HepG2 (cell line): Measurements from ENCODE around the gene HDAC4. TPM values are rescaled to one million over a fixed set of nuclear protein-coding genes. Genes with fewer than 3 reads are reported as not detected.

Experiments
- ATAC-seq: fragments of 200-7000 bp; cut with Tn5 transposase; 3 replicates; pipeline ENCODE4 v1.9.1; 2020; ENCODE audit warnings: mild to moderate bottlenecking, moderate library complexity
- BruUV-seq: library from RNA; stranded (reverse); fragments of 400-500 nt; replicated peaks from 2 replicates; lab custom pipeline; 2021; lab: Mats Ljungman, UMichigan
- CTCF ChIA-PET: fragments of 300-600 bp; formaldehyde crosslinking; extraction: SDS; loops from one replicate; lab custom pipeline; 2021; ENCODE audit warnings: low total read pairs, inconsistent platforms, low intra/inter-chr PET ratio; lab: Yijun Ruan, JAX
- POLR2A ChIA-PET: fragments of 350-600 bp; sonication (Branson Sonifier 250); formaldehyde crosslinking; loops from one replicate; lab custom pipeline; 2020; ENCODE audit warnings: antibody characterized with exemption, inconsistent platforms; lab: Yijun Ruan, JAX
- DNase-seq: peaks from one replicate; pipeline ENCODE4 v3.0.0-alpha.2; 2015; ENCODE audit warnings: low spot score
- FAIRE-seq: peaks from 3 replicates; lab custom pipeline; 2011; peaks lifted over from hg19 to GRCh38; lab: Jason Lieb, UNC
- H2AFZ ChIP-seq: one replicate; pipeline ENCODE4 v1.6.1; 2011; ENCODE audit warnings: low read length, inconsistent platforms
- H3K27ac ChIP-seq: fragments of 300-600 bp; 3 replicates; pipeline ENCODE4 v1.8.0; 2011; ENCODE audit warnings: mixed run types, mild to moderate bottlenecking, mixed read lengths, low read length, inconsistent platforms; ENCODE audit not compliant: insufficient read depth; ENCODE audit errors: extremely low read length
- H3K27me3 ChIP-seq, 2 experiments: fragments of 200-600 bp in 1 of 2; 2 replicates in 1 of 2; 3 replicates in 1 of 2; pipeline versions ENCODE4 v1.6.0 to v1.8.0; 2011; ENCODE audit warnings: low read length in 2 of 2, mild to moderate bottlenecking in 2 of 2, moderate library complexity in 2 of 2, inconsistent platforms in 1 of 2; ENCODE audit not compliant: insufficient read depth in 2 of 2, control insufficient read depth in 1 of 2
- H3K36me3 ChIP-seq, 2 experiments: fragments of 200-600 bp in 1 of 2; replicated peaks in 1 of 2; 2 replicates in 1 of 2; 3 replicates in 1 of 2; pipeline versions ENCODE4 v1.5.1 to v1.8.0; 2011; ENCODE audit warnings: low read length in 2 of 2, inconsistent platforms in 1 of 2; ENCODE audit not compliant: insufficient read depth in 2 of 2, control insufficient read depth in 1 of 2
- H3K4me1 ChIP-seq: 2 replicates; pipeline ENCODE4 v1.5.1; 2012; ENCODE audit warnings: low read length, inconsistent platforms; ENCODE audit not compliant: insufficient read depth
- H3K4me2 ChIP-seq: 2 replicates; pipeline ENCODE4 v1.6.0; 2011; ENCODE audit warnings: low read depth, low read length, inconsistent platforms
- H3K4me3 ChIP-seq, 3 experiments: fragments of 200-600 bp in 1 of 3; sonication (generic), shearing (Covaris generic) in 1 of 3; replicated peaks in 1 of 3; 2 replicates each; pipeline ENCODE4 v1.5.1; 2011 to 2016; ENCODE audit warnings: low read length in 3 of 3, inconsistent platforms in 2 of 3, low read depth in 2 of 3, mild to moderate bottlenecking in 2 of 3, control low read depth in 1 of 3, mixed read lengths in 1 of 3; ENCODE audit not compliant: insufficient read depth in 1 of 3
- H3K79me2 ChIP-seq: one replicate; pipeline ENCODE4 v1.6.1; 2011; ENCODE audit warnings: low read length, inconsistent platforms; ENCODE audit not compliant: insufficient read depth
- H3K9ac ChIP-seq: 2 replicates; pipeline ENCODE4 v1.6.0; 2011; ENCODE audit warnings: mild to moderate bottlenecking, low read depth, low read length, inconsistent platforms; ENCODE audit not compliant: insufficient read depth
- H3K9me3 ChIP-seq: 2 replicates; pipeline ENCODE4 v1.5.1; 2012; ENCODE audit warnings: mild to moderate bottlenecking, low read length
- H4K20me1 ChIP-seq: 2 replicates; pipeline ENCODE4 v1.6.0; 2011; ENCODE audit warnings: inconsistent platforms, mild to moderate bottlenecking, low read length, moderate library complexity; ENCODE audit not compliant: insufficient read depth
- CENPT ChIP-seq: sonication (generic); formaldehyde crosslinking; IDR thresholded peaks from 2 replicates; pipeline ENCODE4 v1.8.0; 2022; ENCODE audit warnings: low read depth, mild to moderate bottlenecking, moderate library complexity, missing genetic modification reagents
- FOXA1 ChIP-seq, 2 experiments: fragments of 450-650 bp in 1 of 2; sonication (generic) in 1 of 2; formaldehyde crosslinking in 1 of 2; IDR thresholded peaks; 2 replicates each; pipeline versions ENCODE4 v1.4.0 to v1.6.1; 2016 to 2020; ENCODE audit warnings: missing genetic modification reagents in 1 of 2
- GABPB1 ChIP-seq: IDR thresholded peaks from 2 replicates; pipeline ENCODE4 v1.6.1; 2016; ENCODE audit warnings: mild to moderate bottlenecking, missing genetic modification reagents, moderate library complexity, missing compliant biosample characterization
- HNF4A ChIP-seq: sonication (generic); formaldehyde crosslinking; IDR thresholded peaks from 2 replicates; pipeline ENCODE4 v1.4.0; 2020; ENCODE audit warnings: missing genetic modification reagents
- HNRNPH1 ChIP-seq: fragments of 200-400 bp; formaldehyde crosslinking; optimal IDR thresholded peaks from 2 replicates; pipeline ENCODE3; 2017; ENCODE audit warnings: mild to moderate bottlenecking, low read depth, low read length
- IKZF4 ChIP-seq: sonication (generic); formaldehyde crosslinking; IDR thresholded peaks from 2 replicates; pipeline ENCODE4 v1.5.1; 2020; ENCODE audit warnings: borderline replicate concordance, mild to moderate bottlenecking, low read depth, missing genetic modification reagents; ENCODE audit errors: not compliant biosample characterization
- NRL ChIP-seq: sonication (generic); formaldehyde crosslinking; IDR thresholded peaks from 2 replicates; pipeline ENCODE4 v1.5.0; 2020; ENCODE audit warnings: missing genetic modification reagents, mild to moderate bottlenecking, moderate library complexity, borderline replicate concordance
- SAP130 ChIP-seq: IDR thresholded peaks from 2 replicates; pipeline ENCODE4 v1.6.1; 2016; ENCODE audit warnings: low read depth
- STAG1 ChIP-seq: sonication (generic); formaldehyde crosslinking; IDR thresholded peaks from 2 replicates; pipeline ENCODE4 v1.4.0; 2020; ENCODE audit warnings: missing genetic modification reagents
- TOE1 ChIP-seq: sonication (generic); formaldehyde crosslinking; IDR thresholded peaks from 2 replicates; pipeline ENCODE4 v1.4.0; 2020; ENCODE audit warnings: mild to moderate bottlenecking, missing genetic modification reagents
- ZBTB4 ChIP-seq: sonication (generic); formaldehyde crosslinking; IDR thresholded peaks from 2 replicates; pipeline ENCODE4 v1.4.0; 2020; ENCODE audit warnings: missing genetic modification reagents, mild to moderate bottlenecking, borderline replicate concordance
- ZNF260 ChIP-seq: sonication (generic); formaldehyde crosslinking; IDR thresholded peaks from 2 replicates; pipeline ENCODE4 v1.4.0; 2020; ENCODE audit warnings: missing genetic modification reagents, low read depth, mild to moderate bottlenecking, borderline replicate concordance
- ZNF337 ChIP-seq: sonication (generic); formaldehyde crosslinking; IDR thresholded peaks from 2 replicates; pipeline ENCODE4 v1.5.1; 2020; ENCODE audit warnings: missing genetic modification reagents, low read depth, mild to moderate bottlenecking, borderline replicate concordance
- ZNF562 ChIP-seq: sonication (generic); formaldehyde crosslinking; IDR thresholded peaks from 2 replicates; pipeline ENCODE4 v1.8.0; 2022; ENCODE audit warnings: missing genetic modification reagents, borderline replicate concordance
- ZNF687 ChIP-seq: sonication (generic); formaldehyde crosslinking; IDR thresholded peaks from 2 replicates; pipeline ENCODE4 v1.5.1; 2020; ENCODE audit warnings: mild to moderate bottlenecking, missing genetic modification reagents, moderate library complexity
- WGBS: methylation state at CpG from one replicate; pipeline ENCODE4 v1.1.6; 2017; ENCODE audit warnings: low lambda C conversion rate; 5-methylcytosine and 5-hydroxymethylcytosine counted together
- in situ Hi-C: cut with HindIII; loops from 2 replicates; pipeline ENCODE4 v1.10.0; 2017; ENCODE audit warnings: low pct_unique_long_range_greater_than_20kb; ENCODE audit not compliant: extremely low pct_ligation_motif_present
- intact Hi-C: fragments of 100-400 bp; cut with micrococcal nuclease; formaldehyde crosslinking; loops from one replicate; pipeline ENCODE4 v1.10.0; 2022; ENCODE audit not compliant: unreplicated experiment
- polyA plus RNA-seq, 8 experiments: library from polyadenylated mRNA; depleted of rRNA in 3 of 8; stranded (reverse) in 7 of 8; unstranded in 1 of 8; fragments of >200 nt; fragmentation: Illumina TruSeq in 4 of 8; extraction: Trizol in 4 of 8; gene quantifications; 2 replicates each; pipeline versions ENCODE4 v1.2.1 to v1.2.3, GENCODE V29; 2011 to 2016; ENCODE audit warnings: low read depth in 4 of 8, missing spikeins in 1 of 8, mixed read lengths in 1 of 8; ENCODE audit not compliant: insufficient read depth in 1 of 8
- total RNA-seq, 5 experiments: library from RNA; depleted of rRNA; stranded (reverse); fragments of >200 nt; fragmentation: Illumina TruSeq; extraction: Trizol; gene quantifications; 2 replicates each; pipeline ENCODE4 v1.2.3, GENCODE V29; 2016; ENCODE audit warnings: low read depth in 1 of 5

HDAC4 gene
- total and polyA plus RNA-seq, 2 of the 13 experiments (the other 11 are each of a cell fraction or from before 2014, with no cell fraction given), result 10.1 to 11.5 TPM

- TF ChIP-seq GABPB1 (CRISPR knock-in tag) (0 out of 2 replicates have a peak, but pooled peaks have one; percentile 11), HNF4A (CRISPR knock-in tag) (peak; percentile 49), FOXA1 (IDR thresholded peaks at IDR 0.05) (no peak), FOXA1 (CRISPR knock-in tag; IDR thresholded peaks at IDR 0.05) (peak; percentile 29; the same call in 1 of the 2 replicates), SAP130 (CRISPR knock-in tag) (peak; percentile 25; the same call in 1 of the 2 replicates), ZNF687 (CRISPR knock-in tag) (0 out of 2 replicates have a peak, but pooled peaks have one; percentile 28)
Observed at GRCh38 chr2:239268082-239268481, 132.7 kb downstream of the HDAC4 start (continued).

- 83% methylated on average over 19 of the region's 22 CpGs for WGBS
- CTCF ChIA-PET, result no interaction called here
- Histone ChIP-seq H3K9me3 (no peaks in the 10 kb centered on the region), H3K4me2 (peak overlapping the region; percentile 9), H3K27ac (no peak overlapping the region), H2AFZ (no peak overlapping the region), H4K20me1 (peaks cover 54% of the 10 kb centered on the region), H3K9ac (no peak overlapping the region), H3K4me1 (peaks cover 47% of the 10 kb centered on the region), H3K36me3 (no peaks in the 10 kb centered on the region; a peak in 1 of 5 replicates), H3K79me2 (peaks cover 38% of the 10 kb centered on the region), H3K4me3 (no peak overlapping the region), H3K27me3 (no peaks in the 10 kb centered on the region)
- in situ Hi-C loops (no loop called here), intact Hi-C loops (no loop called here)
- FAIRE-seq (no peak), ATAC-seq (peak; percentile 12), DNase-seq (no peak)
- no TSS peak for BruUV-seq
- POLR2A ChIA-PET, result no interaction called here
- no peak for TF ChIP-seq IKZF4 (CRISPR knock-in tag)
- no peak for TF ChIP-seq ZNF260
- no peak for TF ChIP-seq ZNF337 (CRISPR knock-in tag)
- no peak for TF ChIP-seq ZNF562 (CRISPR knock-in tag)
- no peak for TF ChIP-seq TOE1 (CRISPR knock-in tag)
- TF ChIP-seq HNRNPH1, result peak; percentile 35
- TF ChIP-seq STAG1, result peak; percentile 26
- TF ChIP-seq NRL (CRISPR knock-in tag), result 0 out of 2 replicates have a peak, but pooled peaks have one; percentile 24
- no peak for TF ChIP-seq CENPT (CRISPR knock-in tag)
- no peak for TF ChIP-seq ZBTB4 (CRISPR knock-in tag)
Observed at GRCh38 chr2:239267288-239267951, 133.4 kb downstream of the HDAC4 start.
